ENCODE results near the gene CYP4F2. TPM values are rescaled to one million over a fixed set of nuclear protein-coding genes. Genes with fewer than 3 reads are reported as not detected.
"Not testable (repeated sequence)": the region's sequence is repeated elsewhere in the genome, so short reads cannot be mapped to it uniquely, and the experiment has no call there.

Gene CYP4F2
- total RNA-seq, 4 donors from 2014 or later = 19.8 to 915 (median 698) TPM

GRCh38 chr19:15936173-15936572 lies 38.3 kb upstream of the CYP4F2 start:
- no peaks in the 10 kb centered on the region for H3K36me3 ChIP-seq
- no peaks in the 10 kb centered on the region for H3K27me3 ChIP-seq
- H3K4me1 ChIP-seq = peaks cover 0 to 16% (median 0%) of the 10 kb centered on the region in 4 donors
- no peak for DNase-seq
- no peaks in the 10 kb centered on the region for H3K9me3 ChIP-seq
- no peak overlapping the region for H3K4me3 ChIP-seq
- H3K27ac ChIP-seq = peak overlapping the region in 1 of 4 donors; percentile 87
- TF ChIP-seq, protein P1, sequence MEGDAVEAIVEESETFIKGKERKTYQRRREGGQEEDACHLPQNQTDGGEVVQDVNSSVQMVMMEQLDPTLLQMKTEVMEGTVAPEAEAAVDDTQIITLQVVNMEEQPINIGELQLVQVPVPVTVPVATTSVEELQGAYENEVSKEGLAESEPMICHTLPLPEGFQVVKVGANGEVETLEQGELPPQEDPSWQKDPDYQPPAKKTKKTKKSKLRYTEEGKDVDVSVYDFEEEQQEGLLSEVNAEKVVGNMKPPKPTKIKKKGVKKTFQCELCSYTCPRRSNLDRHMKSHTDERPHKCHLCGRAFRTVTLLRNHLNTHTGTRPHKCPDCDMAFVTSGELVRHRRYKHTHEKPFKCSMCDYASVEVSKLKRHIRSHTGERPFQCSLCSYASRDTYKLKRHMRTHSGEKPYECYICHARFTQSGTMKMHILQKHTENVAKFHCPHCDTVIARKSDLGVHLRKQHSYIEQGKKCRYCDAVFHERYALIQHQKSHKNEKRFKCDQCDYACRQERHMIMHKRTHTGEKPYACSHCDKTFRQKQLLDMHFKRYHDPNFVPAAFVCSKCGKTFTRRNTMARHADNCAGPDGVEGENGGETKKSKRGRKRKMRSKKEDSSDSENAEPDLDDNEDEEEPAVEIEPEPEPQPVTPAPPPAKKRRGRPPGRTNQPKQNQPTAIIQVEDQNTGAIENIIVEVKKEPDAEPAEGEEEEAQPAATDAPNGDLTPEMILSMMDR (IDR thresholded peaks at IDR 0.05) = no peak
- TF ChIP-seq POLR2A (IDR thresholded peaks at IDR 0.05) = no peak

GRCh38 chr19:15935167-15935702 lies 37.4 kb upstream of the CYP4F2 start:
- H3K4me3 ChIP-seq = no peak overlapping the region
- DNase-seq = no peak
- H3K27me3 ChIP-seq = no peaks in the 10 kb centered on the region
- H3K4me1 ChIP-seq = peaks cover 0 to 16% (median 0%) of the 10 kb centered on the region in 4 donors
- TF ChIP-seq, protein P1 (IDR thresholded peaks at IDR 0.05) = no peak
- TF ChIP-seq POLR2A (IDR thresholded peaks at IDR 0.05) = no peak
- no peaks in the 10 kb centered on the region for H3K36me3 ChIP-seq
- peak overlapping the region in 2 of 4 donors; percentile 87 to 88 for H3K27ac ChIP-seq
- H3K9me3 ChIP-seq = no peaks in the 10 kb centered on the region

DNA sequence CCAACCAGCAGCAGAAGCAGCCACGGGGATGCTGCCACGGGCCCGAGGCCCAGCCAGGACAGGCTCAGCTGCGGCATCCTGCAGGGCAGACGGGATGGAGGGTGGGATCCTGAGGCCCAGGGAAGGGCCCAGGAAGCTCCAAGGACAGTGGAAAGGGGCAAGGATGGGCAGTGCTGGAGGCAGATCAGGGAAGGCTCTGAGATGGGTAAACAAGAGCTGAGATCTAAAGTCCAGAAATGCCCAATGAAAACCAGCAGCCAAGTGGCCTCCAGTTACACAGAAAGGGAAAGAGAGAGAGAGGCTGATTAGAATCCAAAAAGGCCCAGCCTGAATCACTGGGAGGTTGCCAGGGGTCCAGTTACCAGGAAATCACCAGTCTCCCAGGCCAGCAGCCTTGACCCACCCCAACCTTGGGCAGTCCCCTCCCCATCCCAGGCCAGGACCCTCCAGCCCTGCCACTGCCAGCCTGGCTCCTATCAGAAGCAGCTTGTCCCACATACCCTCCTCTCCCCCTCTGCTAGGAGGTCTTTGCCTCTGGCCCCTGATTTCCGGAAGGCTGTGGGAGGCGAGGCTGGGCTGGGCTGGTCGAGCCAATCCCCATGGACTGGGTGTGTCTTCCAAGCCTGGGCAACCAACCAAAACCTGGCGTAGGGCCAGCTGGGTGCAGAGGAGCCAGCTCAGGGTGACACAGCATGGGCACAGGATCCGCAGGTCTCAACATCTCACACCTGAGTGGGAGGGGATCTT lies 36.6 kb upstream of the CYP4F2 start, which contains the start of gene CYP4F11:
TSS of gene CYP4F11 (minus strand) at position 198 of the 747 bp plus-strand sequence. CDS start at position 77, 121 bp downstream.
- DNase-seq = peak in 2 of 3 donors; percentile 94 to 96
- Histone ChIP-seq H3K4me3 (peak within 1 kb of the TSS in 2 of 4 donors; percentile 41 to 47), H3K4me1 (peaks cover 0 to 16% (median 0%) of the 10 kb centered on the region in 4 donors), H3K27me3 (no peaks in the 10 kb centered on the region), H3K9me3 (no peaks in the 10 kb centered on the region), H3K36me3 (no peaks in the 10 kb centered on the region), H3K27ac (peak within 1 kb of the TSS in 3 of 4 donors; percentile 55 to 88 (median 87))
- peak; percentile 33 to 68 for TF ChIP-seq POLR2A (IDR thresholded peaks at IDR 0.05)
- TF ChIP-seq, protein P1 (IDR thresholded peaks at IDR 0.05) = no peak

DNA sequence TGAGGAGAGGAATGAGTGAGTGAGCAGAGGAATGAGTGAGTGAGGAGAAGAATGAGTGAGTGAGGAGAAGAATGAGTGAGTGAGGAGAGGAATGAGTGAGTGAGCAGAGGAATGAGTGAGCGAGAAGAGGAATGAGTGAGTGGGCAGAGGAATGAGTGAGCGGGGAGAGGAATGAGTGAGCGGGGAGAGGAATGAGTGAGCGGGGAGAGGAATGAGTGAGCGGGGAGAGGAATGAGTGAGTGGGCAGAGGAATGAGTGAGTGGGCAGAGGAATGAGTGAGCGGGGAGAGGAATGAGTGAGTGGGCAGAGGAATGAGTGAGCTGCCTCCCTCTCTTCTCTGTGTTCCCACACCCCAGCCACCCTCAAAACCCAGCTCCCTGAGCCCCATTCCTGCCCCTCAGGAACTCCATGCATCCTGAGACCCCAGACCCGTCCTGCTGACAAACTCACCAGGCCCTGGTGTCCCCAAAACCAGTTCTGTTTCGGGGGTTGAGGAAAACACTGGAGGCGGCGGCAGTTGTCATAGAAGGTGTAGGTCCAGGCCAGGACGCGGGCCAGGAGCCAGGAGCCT lies 36.0 kb upstream of the CYP4F2 start:
- Histone ChIP-seq H3K4me3 (peak overlapping the region in 2 of 4 donors; percentile 41 to 47), H3K4me1 (peaks cover 0 to 16% (median 0%) of the 10 kb centered on the region in 4 donors), H3K27ac (peak overlapping the region in 2 of 4 donors; percentile 87 to 88)
- H3K27me3 ChIP-seq, DNase-seq, H3K36me3 ChIP-seq, H3K9me3 ChIP-seq: not testable (repeated sequence)

DNA sequence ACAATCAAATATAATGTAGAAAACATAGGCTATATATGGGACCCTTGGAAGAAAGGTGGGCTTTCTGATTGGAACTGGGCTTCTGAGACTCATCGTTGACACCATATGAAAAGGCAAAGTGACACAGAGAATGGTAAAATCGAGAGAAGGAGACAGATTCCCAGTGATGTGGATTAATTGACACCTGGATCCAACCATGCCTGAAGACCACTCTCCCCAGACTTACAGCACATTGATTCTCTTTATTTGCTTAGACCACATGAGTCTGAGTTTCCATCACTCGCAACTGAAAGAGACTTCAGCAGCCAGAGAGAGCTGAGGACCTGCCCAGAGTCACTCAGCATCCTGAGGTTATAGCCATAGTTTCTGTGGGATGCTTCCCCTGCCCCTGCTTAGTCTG lies 30.4 kb upstream of the CYP4F2 start:
- Histone ChIP-seq H3K36me3 (peaks cover 0 to 4% (median 0%) of the 10 kb centered on the region in 3 donors), H3K4me1 (peaks cover 0 to 11% (median 0%) of the 10 kb centered on the region in 4 donors), H3K27me3 (no peaks in the 10 kb centered on the region), H3K9me3 (no peaks in the 10 kb centered on the region), H3K27ac (no peak overlapping the region), H3K4me3 (no peak overlapping the region)
- DNase-seq = no peak
- TF ChIP-seq, protein P1 (IDR thresholded peaks at IDR 0.05) = no peak
- TF ChIP-seq POLR2A (IDR thresholded peaks at IDR 0.05) = no peak

- TF ChIP-seq, protein P1 (IDR thresholded peaks at IDR 0.05) = peak in 2 of 6 experiments; percentile 31 to 40
- no peak for TF ChIP-seq POLR2A (IDR thresholded peaks at IDR 0.05)
- Histone ChIP-seq H3K9me3 (no peaks in the 10 kb centered on the region), H3K27ac (peak overlapping the region in 2 of 4 donors; percentile 32 to 79), H3K36me3 (peaks cover 0 to 13% (median 0%) of the 10 kb centered on the region in 3 donors), H3K27me3 (no peaks in the 10 kb centered on the region), H3K4me1 (peaks cover 0 to 11% (median 0%) of the 10 kb centered on the region in 4 donors), H3K4me3 (no peak overlapping the region)
- DNase-seq = peak in 2 of 3 donors; percentile 59 to 67
These were observed 28.6 kb upstream of the CYP4F2 start for GRCh38 chr19:15926484-15926883.

Data from Peyer's patch (tissue), 4 donors.